ENCODE measurements around the gene BCR.

The BCR gene

DNA sequence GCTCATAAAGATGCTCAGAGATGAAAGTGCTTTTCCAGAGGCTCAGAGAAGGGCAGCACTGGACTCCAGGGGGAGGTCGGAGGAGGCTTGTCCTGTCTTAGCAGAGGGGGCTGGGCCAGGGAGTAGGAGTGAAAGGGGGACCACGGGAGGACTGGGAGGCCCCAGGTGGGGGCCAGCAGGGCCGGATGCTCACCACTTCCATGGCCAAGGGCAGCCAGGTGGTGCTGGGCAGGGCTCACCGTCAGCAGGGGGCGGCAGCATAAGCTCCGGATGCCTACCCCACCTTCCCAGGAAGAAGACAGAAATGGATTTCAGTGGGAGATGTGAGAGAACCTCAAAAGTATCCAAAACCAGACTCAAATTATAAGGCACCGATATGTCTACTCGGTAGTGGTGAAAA, 24.0 kb upstream of the BCR start:
- H3K4me1 ChIP-seq (ENCODE audit: insufficient read depth, low read length), result peaks cover 16% of the 10 kb centered on the region; the same call in 1 of the 2 replicates
- H3K9me3 ChIP-seq (ENCODE audit: control insufficient read depth, insufficient read depth, low read length), result no peaks in the 10 kb centered on the region
- H3K9ac ChIP-seq (ENCODE audit: low read depth, low read length), result no peak overlapping the region
- no peaks in the 10 kb centered on the region for H3K36me3 ChIP-seq (ENCODE audit: insufficient read depth, low read length)

DNA sequence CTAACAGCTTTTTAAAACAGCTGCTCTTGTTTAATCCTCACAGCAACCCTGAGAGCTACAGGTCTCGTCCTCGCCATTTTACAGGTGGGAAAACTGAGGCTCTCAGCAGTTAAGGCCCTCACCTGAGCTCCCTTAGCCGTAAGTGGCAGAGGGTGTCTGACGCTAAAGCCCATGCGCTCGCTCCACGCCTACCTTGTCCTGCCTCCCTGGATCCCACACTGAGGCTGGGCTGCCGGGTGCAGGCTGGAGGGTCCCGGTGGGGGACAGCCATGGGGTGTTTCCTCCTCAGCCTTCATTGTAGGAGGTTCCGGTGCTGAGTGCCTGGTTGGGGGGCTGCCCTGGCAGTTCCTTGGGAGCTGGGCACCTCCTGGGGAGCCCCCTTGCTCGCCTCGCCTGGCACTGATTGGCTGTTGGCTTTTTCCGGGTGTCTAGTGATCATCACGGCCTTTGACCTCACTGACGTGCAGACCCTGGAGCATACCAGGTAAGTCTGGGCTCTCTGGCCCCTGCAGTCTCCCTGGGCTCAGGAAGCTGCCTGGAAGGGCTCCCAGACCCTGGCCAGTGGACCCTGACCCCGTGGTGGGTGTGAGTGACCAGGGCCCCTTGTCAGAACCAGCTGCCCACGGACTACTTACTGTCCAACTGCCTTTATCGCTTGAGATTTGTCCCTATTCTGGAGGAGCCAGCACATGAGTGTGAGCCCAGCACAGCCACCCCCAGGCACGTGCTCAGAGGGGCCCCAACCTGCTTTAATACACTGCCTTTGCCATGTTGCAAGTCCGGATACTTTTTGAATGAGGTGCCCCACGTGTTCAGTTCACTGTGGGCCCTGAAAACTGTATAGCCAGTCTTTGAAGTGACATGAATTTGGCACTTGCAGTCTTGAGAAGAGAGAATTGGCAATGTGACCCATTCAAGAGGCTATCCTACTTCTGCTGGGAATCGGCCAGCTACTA, 22.5 kb upstream of the BCR start:
- peaks cover 7% of the 10 kb centered on the region; the same call in 1 of the 2 replicates for H3K4me1 ChIP-seq (ENCODE audit: insufficient read depth, low read length)
- H3K9ac ChIP-seq (ENCODE audit: low read depth, low read length), result no peak overlapping the region
- H3K9me3 ChIP-seq (ENCODE audit: control insufficient read depth, insufficient read depth, low read length), result no peaks in the 10 kb centered on the region
- H3K36me3 ChIP-seq (ENCODE audit: insufficient read depth, low read length), result no peaks in the 10 kb centered on the region

GRCh38 chr22:23158516-23159290, 21.6 kb upstream of the BCR start:
- H3K9ac ChIP-seq (ENCODE audit: low read depth, low read length), result no peak overlapping the region
- H3K4me1 ChIP-seq (ENCODE audit: insufficient read depth, low read length), result peaks cover 7% of the 10 kb centered on the region; the same call in 1 of the 2 replicates
- no peaks in the 10 kb centered on the region for H3K36me3 ChIP-seq (ENCODE audit: insufficient read depth, low read length)
- H3K9me3 ChIP-seq (ENCODE audit: control insufficient read depth, insufficient read depth, low read length), result no peaks in the 10 kb centered on the region

DNA sequence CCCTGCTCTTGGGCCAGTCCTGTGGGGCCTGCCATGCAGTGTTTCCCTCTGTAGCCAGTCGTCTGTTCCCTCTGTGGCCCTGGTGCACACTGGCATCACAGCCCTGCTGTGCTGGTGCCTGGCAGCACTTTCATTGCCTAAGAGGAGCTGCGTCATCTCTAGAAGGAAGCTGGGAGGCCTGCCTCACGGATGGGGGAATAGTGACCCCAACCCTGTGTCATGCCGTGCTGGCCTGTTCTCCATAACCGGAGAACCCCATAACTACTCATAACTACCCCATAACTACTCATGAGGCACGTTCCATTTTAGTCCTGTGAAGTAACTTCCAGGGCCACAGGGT, 21.0 kb upstream of the BCR start:
- H3K9ac ChIP-seq (ENCODE audit: low read depth, low read length), result no peak overlapping the region
- peaks cover 7% of the 10 kb centered on the region; the same call in 1 of the 2 replicates for H3K4me1 ChIP-seq (ENCODE audit: insufficient read depth, low read length)
- no peaks in the 10 kb centered on the region for H3K9me3 ChIP-seq (ENCODE audit: control insufficient read depth, insufficient read depth, low read length)
- H3K36me3 ChIP-seq (ENCODE audit: insufficient read depth, low read length), result no peaks in the 10 kb centered on the region

GRCh38 chr22:23161029-23161428, 19.3 kb upstream of the BCR start:
- Histone ChIP-seq H3K9ac (ENCODE audit: low read depth, low read length) (no peak overlapping the region), H3K4me1 (ENCODE audit: insufficient read depth, low read length) (peaks cover 7% of the 10 kb centered on the region; the same call in 1 of the 2 replicates), H3K9me3 (ENCODE audit: control insufficient read depth, insufficient read depth, low read length) (no peaks in the 10 kb centered on the region), H3K36me3 (ENCODE audit: insufficient read depth, low read length) (no peaks in the 10 kb centered on the region)

DNA sequence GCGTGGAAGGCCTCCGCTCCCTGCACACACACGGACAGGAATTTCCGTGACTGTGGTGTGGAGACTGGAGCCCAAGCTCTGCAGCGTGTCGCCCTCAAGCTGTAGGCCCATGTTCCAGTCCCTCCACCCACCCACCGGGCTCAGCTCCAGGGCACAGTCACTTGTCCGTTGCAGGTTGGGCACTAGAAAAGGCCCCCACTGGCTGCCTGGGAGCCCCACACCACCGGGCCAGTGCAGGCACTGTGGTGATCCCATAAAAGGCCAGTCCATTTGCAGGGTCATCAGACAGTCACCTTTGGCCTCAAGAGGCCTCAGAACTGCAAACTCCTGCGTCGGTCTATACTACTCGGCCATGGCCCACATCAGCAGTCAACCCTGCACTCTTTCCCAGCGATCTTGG, 18.7 kb upstream of the BCR start:
- Histone ChIP-seq H3K36me3 (ENCODE audit: insufficient read depth, low read length) (no peaks in the 10 kb centered on the region), H3K9me3 (ENCODE audit: control insufficient read depth, insufficient read depth, low read length) (no peaks in the 10 kb centered on the region), H3K9ac (ENCODE audit: low read depth, low read length) (no peak overlapping the region), H3K4me1 (ENCODE audit: insufficient read depth, low read length) (peaks cover 5% of the 10 kb centered on the region; the same call in 1 of the 2 replicates)

GRCh38 chr22:23163665-23164064, 16.6 kb upstream of the BCR start:
- no peak overlapping the region for H3K9ac ChIP-seq (ENCODE audit: low read depth, low read length)
- H3K9me3 ChIP-seq (ENCODE audit: control insufficient read depth, insufficient read depth, low read length), result no peaks in the 10 kb centered on the region
- H3K36me3 ChIP-seq (ENCODE audit: insufficient read depth, low read length), result no peaks in the 10 kb centered on the region
- H3K4me1 ChIP-seq (ENCODE audit: insufficient read depth, low read length), result no peaks in the 10 kb centered on the region

- no peaks in the 10 kb centered on the region for H3K36me3 ChIP-seq (ENCODE audit: insufficient read depth, low read length)
- H3K4me1 ChIP-seq (ENCODE audit: insufficient read depth, low read length), result no peaks in the 10 kb centered on the region
- H3K9me3 ChIP-seq (ENCODE audit: control insufficient read depth, insufficient read depth, low read length), result no peaks in the 10 kb centered on the region
- H3K9ac ChIP-seq (ENCODE audit: low read depth, low read length), result no peak overlapping the region
Observed at GRCh38 chr22:23164091-23164490, 16.2 kb upstream of the BCR start.

GRCh38 chr22:23166042-23166831, 14.1 kb upstream of the BCR start:
- Histone ChIP-seq H3K36me3 (ENCODE audit: insufficient read depth, low read length) (no peaks in the 10 kb centered on the region), H3K9me3 (ENCODE audit: control insufficient read depth, insufficient read depth, low read length) (no peaks in the 10 kb centered on the region), H3K9ac (ENCODE audit: low read depth, low read length) (no peak overlapping the region), H3K4me1 (ENCODE audit: insufficient read depth, low read length) (no peaks in the 10 kb centered on the region)

GRCh38 chr22:23166841-23167616, 13.3 kb upstream of the BCR start:
- Histone ChIP-seq H3K9ac (ENCODE audit: low read depth, low read length) (no peak overlapping the region), H3K36me3 (ENCODE audit: insufficient read depth, low read length) (no peaks in the 10 kb centered on the region), H3K4me1 (ENCODE audit: insufficient read depth, low read length) (no peaks in the 10 kb centered on the region), H3K9me3 (ENCODE audit: control insufficient read depth, insufficient read depth, low read length) (no peaks in the 10 kb centered on the region)

DNA sequence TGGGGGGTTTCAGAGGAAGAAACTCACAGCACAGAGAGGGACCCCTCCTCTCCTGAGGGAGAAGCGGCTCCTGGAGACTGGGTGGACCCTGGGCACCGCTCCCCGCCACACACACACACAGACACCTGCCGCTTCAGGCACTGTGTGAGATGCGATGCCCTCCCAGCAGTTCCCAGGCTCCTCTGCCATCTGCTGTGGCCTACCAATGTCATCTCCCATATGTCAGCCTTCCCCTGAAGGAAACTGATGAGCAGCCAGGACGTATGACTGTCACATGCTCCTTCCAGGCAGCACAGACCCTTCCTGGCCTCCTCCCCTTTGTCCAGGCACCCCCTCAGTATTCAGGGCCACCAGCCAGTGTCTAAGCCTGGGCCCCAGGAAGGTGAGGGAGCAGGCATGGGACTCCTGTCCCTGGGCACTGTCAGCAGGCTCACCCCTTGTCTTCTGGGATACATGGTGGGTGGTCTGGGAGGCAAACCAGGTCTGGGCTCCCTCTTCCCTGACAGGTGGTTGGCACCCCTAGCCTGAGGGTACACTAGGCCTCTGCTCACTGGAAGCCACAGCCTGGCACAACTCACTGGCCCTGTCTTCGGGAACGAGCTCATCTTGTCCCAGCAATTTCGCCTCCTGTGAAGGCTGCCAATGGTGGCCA, 11.8 kb upstream of the BCR start:
- no peaks in the 10 kb centered on the region for H3K4me1 ChIP-seq (ENCODE audit: insufficient read depth, low read length)
- no peaks in the 10 kb centered on the region for H3K9me3 ChIP-seq (ENCODE audit: control insufficient read depth, insufficient read depth, low read length)
- no peak overlapping the region for H3K9ac ChIP-seq (ENCODE audit: low read depth, low read length)
- H3K36me3 ChIP-seq (ENCODE audit: insufficient read depth, low read length), result no peaks in the 10 kb centered on the region

GRCh38 chr22:23169043-23169406, 11.3 kb upstream of the BCR start:
- H3K4me1 ChIP-seq (ENCODE audit: insufficient read depth, low read length), result no peaks in the 10 kb centered on the region

DNA sequence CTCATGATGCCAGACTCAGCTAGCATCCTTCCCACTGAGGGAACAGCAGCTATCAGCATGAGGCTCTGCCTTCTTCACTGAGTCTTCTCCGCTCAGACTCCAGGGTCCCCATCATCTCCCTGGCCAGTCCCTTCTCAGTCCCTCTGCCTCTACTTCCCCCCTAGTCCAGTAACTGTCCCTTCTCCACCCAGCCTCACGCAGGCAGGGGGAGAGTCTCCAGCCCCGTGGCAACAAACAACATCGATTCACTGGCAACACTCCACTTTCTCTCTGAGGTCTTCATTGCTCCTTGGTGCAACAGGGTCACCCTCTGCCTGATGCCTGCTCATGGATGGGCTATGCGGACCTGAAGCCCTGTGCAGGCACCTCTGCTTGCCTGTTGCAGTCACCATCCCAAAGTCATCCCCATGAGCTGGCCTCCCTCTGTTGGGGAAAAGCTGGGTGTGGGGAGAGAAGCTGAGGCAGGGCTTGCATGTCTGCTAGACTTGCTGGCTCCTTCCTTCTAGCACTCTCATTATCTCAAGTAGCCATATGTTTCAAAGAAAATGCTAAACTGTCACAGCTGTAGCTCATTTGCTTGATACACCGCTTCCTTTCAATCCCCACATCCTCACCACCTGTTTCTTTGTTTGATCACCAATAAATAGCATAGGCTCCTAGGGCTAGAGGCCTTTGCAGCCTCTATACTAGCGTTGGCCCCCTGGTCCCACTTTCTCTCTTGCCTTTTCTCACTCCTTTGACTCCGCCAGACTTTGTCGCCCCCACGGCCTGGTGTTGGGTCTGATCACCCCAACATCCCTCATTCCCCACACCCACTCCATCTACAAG, 4.3 kb upstream of the BCR start:
- Histone ChIP-seq H3K4me1 (ENCODE audit: insufficient read depth, low read length) (peaks cover 9% of the 10 kb centered on the region; the same call in 1 of the 2 replicates), H3K9me3 (ENCODE audit: control insufficient read depth, insufficient read depth, low read length) (peaks cover 10% of the 10 kb centered on the region), H3K9ac (ENCODE audit: low read depth, low read length) (no peak overlapping the region), H3K36me3 (ENCODE audit: insufficient read depth, low read length) (no peaks in the 10 kb centered on the region)

More at GRCh38 chr22:23169043-23169406, 11.3 kb upstream of the BCR start:
- Histone ChIP-seq H3K9ac (ENCODE audit: low read depth, low read length) (no peak overlapping the region), H3K9me3 (ENCODE audit: control insufficient read depth, insufficient read depth, low read length) (no peaks in the 10 kb centered on the region), H3K36me3 (ENCODE audit: insufficient read depth, low read length) (no peaks in the 10 kb centered on the region)
